Measurements from ENCODE around the gene ZNF121.

ZNF121 gene

GRCh38 chr19:9538183-9539058, 45.9 kb downstream of the ZNF121 start, which contains the start of gene ZNF426:
ZNF426 (minus strand) TSS chr19:9538645; CDS start chr19:9536232, 2,413 bp downstream.
- peak; percentile 72 to 78 (median 75) for DNase-seq (ENCODE audit: low read depth in 2 of 3, low spot score in 2 of 3)

- no peak for DNase-seq (ENCODE audit: low read depth in 2 of 3, low spot score in 2 of 3)
These were observed 48.4 kb downstream of the ZNF121 start for GRCh38 chr19:9535934-9536333.

- DNase-seq (ENCODE audit: low read depth in 2 of 3, low spot score in 2 of 3): no peak
These were observed 52.4 kb downstream of the ZNF121 start for GRCh38 chr19:9531933-9532332.

GRCh38 chr19:9528757-9529336, 55.5 kb downstream of the ZNF121 start:
- DNase-seq (ENCODE audit: low read depth in 2 of 3, low spot score in 2 of 3): no peak

- no peak for DNase-seq (ENCODE audit: low read depth in 2 of 3, low spot score in 2 of 3)
These were observed 60.3 kb downstream of the ZNF121 start for GRCh38 chr19:9523885-9524474.

Measured in activated CD8-positive, alpha-beta memory T cell treated with anti-CD3 and anti-CD28 coated beads for 48 hours (primary cell).